Omental fat pad (tissue), 4 donors: Measurements from ENCODE around the gene MGAM2. TPM values are rescaled to one million over a fixed set of nuclear protein-coding genes. Genes with fewer than 3 reads are reported as not detected.

Experiments
- ATAC-seq: fragments of 150-250 bp; one replicate; pipeline ENCODE4 v1.9.1; 2016; ENCODE audit warnings: mild to moderate bottlenecking, moderate library complexity; ENCODE audit not compliant: low FRiP score
- DNase-seq: peaks from one replicate; pipeline ENCODE4 v3.0.0-alpha.2; 2019; ENCODE audit warnings: low spot score
- CTCF ChIP-seq, 3 donors: fragments of 450-650 bp; IDR thresholded peaks; one replicate each; pipeline ENCODE4 v1.5.1; 2016 to 2017; ENCODE audit warnings: antibody characterized with exemption in 3 of 3, mild to moderate bottlenecking in 3 of 3, moderate library complexity in 2 of 3
- total RNA-seq, 4 donors: library from RNA; depleted of rRNA; stranded (reverse); fragments of >200 nt; gene quantifications; one replicate each; pipeline ENCODE4 v1.1.0, GENCODE V29; 2016

Gene MGAM2
- total RNA-seq, 4 donors from 2014 or later = 0.19 to 1.9 (median 0.19) TPM; not detected in 1

- no peak for DNase-seq
- no peak for TF ChIP-seq CTCF (IDR thresholded peaks at IDR 0.05)
- ATAC-seq = no peak
Measured at GRCh38 chr7:142150869-142151268, 39.4 kb downstream of the MGAM2 start.

- DNase-seq (no peak), ATAC-seq (no peak)
- TF ChIP-seq CTCF (IDR thresholded peaks at IDR 0.05) = no peak
Measured at GRCh38 chr7:142152076-142152475, 40.6 kb downstream of the MGAM2 start.

GRCh38 chr7:142153400-142153799 lies 41.9 kb downstream of the MGAM2 start:
- TF ChIP-seq CTCF (IDR thresholded peaks at IDR 0.05) = no peak
- no peak for DNase-seq
- ATAC-seq = no peak

GRCh38 chr7:142158736-142159496 lies 47.4 kb downstream of the MGAM2 start:
- ATAC-seq (no peak), DNase-seq (no peak)
- no peak for TF ChIP-seq CTCF (IDR thresholded peaks at IDR 0.05)

GRCh38 chr7:142161921-142162320 lies 50.4 kb downstream of the MGAM2 start:
- ATAC-seq (no peak), DNase-seq (no peak)
- TF ChIP-seq CTCF (IDR thresholded peaks at IDR 0.05) = no peak

- ATAC-seq (no peak), DNase-seq (no peak)
- no peak for TF ChIP-seq CTCF (IDR thresholded peaks at IDR 0.05)
Measured at GRCh38 chr7:142168746-142169145, 57.2 kb downstream of the MGAM2 start.

GRCh38 chr7:142172932-142173331 lies 61.4 kb downstream of the MGAM2 start:
- ATAC-seq (no peak), DNase-seq (no peak)
- no peak for TF ChIP-seq CTCF (IDR thresholded peaks at IDR 0.05)
